RWPE2 (cell line): ENCODE measurements around the gene POLR2C.

Experiments used
- ATAC-seq: fragments of 200-7000 bp; cut with Tn5 transposase; 3 replicates; pipeline ENCODE4 v1.9.1; 2021; ENCODE audit warnings: low read depth
- DNase-seq: peaks from one replicate; pipeline ENCODE4 v3.0.0-alpha.2; 2020; ENCODE audit warnings: low spot score
- H3K27ac ChIP-seq: fragments of 450-650 bp; 2 replicates; pipeline ENCODE4 v1.5.1; 2017; ENCODE audit warnings: mild to moderate bottlenecking; ENCODE audit not compliant: poor library complexity, severe bottlenecking
- H3K27me3 ChIP-seq: fragments of 250-450 bp; sonication (Bioruptor Pico); 2 replicates; pipeline ENCODE4 v1.5.1; 2021; ENCODE audit warnings: mild to moderate bottlenecking, moderate library complexity; ENCODE audit not compliant: insufficient read depth, poor library complexity, severe bottlenecking
- H3K36me3 ChIP-seq: fragments of 250-450 bp; sonication (Bioruptor Pico); 2 replicates; pipeline ENCODE4 v1.5.1; 2020; ENCODE audit warnings: low read depth, mild to moderate bottlenecking, moderate library complexity
- H3K4me1 ChIP-seq: fragments of 250-450 bp; sonication (Bioruptor Pico); 2 replicates; pipeline ENCODE4 v1.5.1; 2021; ENCODE audit warnings: mild to moderate bottlenecking, moderate library complexity; ENCODE audit not compliant: insufficient read depth, poor library complexity, severe bottlenecking
- H3K4me3 ChIP-seq: fragments of 250-450 bp; sonication (Bioruptor Pico); 2 replicates; pipeline ENCODE4 v1.5.1; 2021; ENCODE audit warnings: mild to moderate bottlenecking, moderate library complexity; ENCODE audit not compliant: severe bottlenecking
- H3K9me3 ChIP-seq: fragments of 250-450 bp; sonication (Bioruptor Pico); 2 replicates; pipeline ENCODE4 v1.5.1; 2021; ENCODE audit warnings: mild to moderate bottlenecking, moderate library complexity; ENCODE audit not compliant: severe bottlenecking
- CTCF ChIP-seq: fragments of 450-650 bp; IDR thresholded peaks from one replicate; pipeline ENCODE4 v1.5.1; 2017; ENCODE audit warnings: mild to moderate bottlenecking, moderate library complexity; ENCODE audit not compliant: poor library complexity, severe bottlenecking

The POLR2C gene

GRCh38 chr16:57504491-57504890, 42.0 kb downstream of the POLR2C start:
- Histone ChIP-seq H3K9me3 (no peaks in the 10 kb centered on the region), H3K27ac (no peak overlapping the region), H3K4me1 (no peaks in the 10 kb centered on the region), H3K27me3 (no peaks in the 10 kb centered on the region), H3K4me3 (no peak overlapping the region), H3K36me3 (no peaks in the 10 kb centered on the region)
- ATAC-seq (no peak), DNase-seq (no peak)
- no peak for TF ChIP-seq CTCF

- H3K9me3 ChIP-seq: no peaks in the 10 kb centered on the region
- DNase-seq (no peak), ATAC-seq (no peak)
- no peaks in the 10 kb centered on the region for H3K4me1 ChIP-seq
- no peaks in the 10 kb centered on the region for H3K27me3 ChIP-seq
- H3K27ac ChIP-seq: no peak overlapping the region
- no peak for TF ChIP-seq CTCF
- H3K36me3 ChIP-seq: no peaks in the 10 kb centered on the region
- no peak overlapping the region for H3K4me3 ChIP-seq
These were observed 42.7 kb downstream of the POLR2C start for GRCh38 chr16:57505169-57505568.

- DNase-seq (no peak), ATAC-seq (no peak)
- no peak for TF ChIP-seq CTCF
- H3K36me3 ChIP-seq: no peaks in the 10 kb centered on the region
- no peak overlapping the region for H3K27ac ChIP-seq
- no peaks in the 10 kb centered on the region for H3K9me3 ChIP-seq
- H3K4me3 ChIP-seq: no peak overlapping the region
- H3K4me1 ChIP-seq: no peaks in the 10 kb centered on the region
- H3K27me3 ChIP-seq: no peaks in the 10 kb centered on the region
These were observed 44.9 kb downstream of the POLR2C start for GRCh38 chr16:57507136-57508034.

GRCh38 chr16:57508035-57508425, 45.6 kb downstream of the POLR2C start:
- Histone ChIP-seq H3K9me3 (no peaks in the 10 kb centered on the region), H3K27ac (no peak overlapping the region), H3K4me1 (no peaks in the 10 kb centered on the region), H3K36me3 (no peaks in the 10 kb centered on the region), H3K27me3 (no peaks in the 10 kb centered on the region), H3K4me3 (no peak overlapping the region)
- DNase-seq (no peak), ATAC-seq (no peak)
- TF ChIP-seq CTCF: no peak
